GM12872 (cell line): ENCODE data around the gene SLC16A10.

Experiments
- CTCF ChIP-seq: IDR thresholded peaks from 3 replicates; pipeline ENCODE4 v1.5.1; 2011; ENCODE audit warnings: low read depth, mild to moderate bottlenecking, low read length, moderate library complexity; ENCODE audit not compliant: insufficient read depth

The SLC16A10 gene

DNA sequence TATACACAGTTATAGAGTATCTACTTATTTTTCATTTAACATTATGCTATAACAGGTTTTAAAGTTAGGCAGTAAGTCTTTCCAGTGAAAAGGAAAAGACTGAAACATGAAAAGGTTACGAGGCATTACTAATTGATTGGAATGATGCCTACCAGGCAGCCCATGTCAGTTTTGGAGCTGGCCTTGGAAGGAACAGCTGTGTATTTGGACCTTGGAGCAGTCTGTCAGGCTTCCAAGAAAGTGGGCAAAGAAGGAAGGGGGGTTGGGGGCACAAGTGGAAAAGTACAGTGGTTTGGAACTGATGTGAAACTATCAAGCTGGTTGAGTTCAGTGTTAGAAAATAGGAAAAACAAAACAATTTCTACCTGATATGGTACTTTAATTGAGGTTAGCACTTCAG is 41.7 kb downstream of the SLC16A10 start:
- no peak for TF ChIP-seq CTCF

DNA sequence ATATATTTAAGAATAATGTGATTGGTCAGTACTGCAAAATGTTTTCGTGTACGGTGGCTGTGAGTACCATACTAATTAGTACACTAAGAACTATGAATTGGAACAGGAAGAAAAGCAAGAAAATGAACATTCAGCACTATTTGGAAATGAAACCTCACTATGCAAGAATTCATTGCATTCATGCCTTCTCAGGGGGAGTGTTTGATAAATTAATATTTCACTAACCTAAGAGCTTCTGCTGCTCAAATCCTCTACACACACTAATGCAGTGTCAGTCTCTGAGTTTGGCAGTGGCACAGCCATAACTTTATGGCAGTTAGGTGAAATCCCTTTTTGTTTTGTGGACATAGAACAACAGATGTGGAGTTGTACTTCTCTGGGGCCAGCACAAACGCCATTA is 60.1 kb downstream of the SLC16A10 start:
- no peak for TF ChIP-seq CTCF

DNA sequence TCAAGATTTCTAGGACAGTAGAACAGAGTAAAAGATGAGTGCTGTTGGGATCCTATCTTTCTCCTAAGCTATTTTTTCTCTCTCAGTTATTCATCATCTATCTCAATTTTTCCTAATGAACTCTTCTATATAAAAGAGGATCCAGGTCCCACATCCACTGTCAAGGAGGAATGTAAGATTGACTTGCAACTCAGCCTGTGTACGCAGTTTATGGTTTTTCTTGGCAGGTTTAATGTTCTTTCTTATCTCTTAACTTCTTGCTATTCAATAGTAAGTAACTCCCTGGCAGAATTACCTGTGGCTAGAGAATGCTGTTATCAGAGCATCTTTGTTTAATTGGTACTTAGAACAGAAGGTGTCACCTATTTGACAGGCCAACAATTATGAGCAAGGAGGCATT is 60.8 kb downstream of the SLC16A10 start:
- TF ChIP-seq CTCF, result no peak

DNA sequence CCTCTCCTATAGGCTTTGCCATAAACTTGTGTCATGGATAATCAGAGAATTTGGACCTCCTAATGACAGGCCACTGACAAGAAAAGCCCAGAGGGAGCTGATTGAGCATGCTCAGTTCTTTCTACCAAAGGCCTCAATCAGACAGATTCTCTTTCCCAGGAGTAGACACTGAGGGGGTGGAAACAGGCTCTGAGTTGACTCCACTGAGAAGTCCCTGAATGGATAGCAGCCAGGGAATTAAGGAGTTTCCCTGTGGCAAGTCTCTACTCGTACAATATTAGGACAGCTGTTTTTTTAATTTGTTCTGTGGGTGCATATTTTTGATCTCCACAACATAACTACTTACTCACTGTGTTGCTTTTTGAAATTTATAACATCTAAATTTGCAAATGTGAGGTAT is 63.3 kb downstream of the SLC16A10 start:
- TF ChIP-seq CTCF, result no peak

DNA sequence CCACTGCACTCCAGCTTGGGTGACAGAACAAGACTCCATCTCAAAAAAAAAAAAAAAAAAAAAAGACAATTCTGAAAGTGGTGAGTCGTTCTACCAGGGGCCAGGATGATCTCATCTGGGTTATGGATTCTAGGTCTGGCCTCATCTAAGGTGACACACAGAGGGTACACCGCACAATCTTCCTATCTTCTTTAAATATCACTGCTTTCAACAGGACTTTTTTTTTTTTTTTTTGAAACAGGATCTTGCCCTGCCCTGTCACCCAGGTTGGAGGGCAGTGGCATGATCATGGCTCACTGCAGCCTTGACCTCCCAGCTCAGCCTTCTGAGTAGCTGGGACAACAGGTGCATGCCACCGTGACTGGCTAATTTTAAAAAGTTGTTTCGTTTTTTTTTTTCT is 67.7 kb downstream of the SLC16A10 start:
- TF ChIP-seq CTCF, result no peak

DNA sequence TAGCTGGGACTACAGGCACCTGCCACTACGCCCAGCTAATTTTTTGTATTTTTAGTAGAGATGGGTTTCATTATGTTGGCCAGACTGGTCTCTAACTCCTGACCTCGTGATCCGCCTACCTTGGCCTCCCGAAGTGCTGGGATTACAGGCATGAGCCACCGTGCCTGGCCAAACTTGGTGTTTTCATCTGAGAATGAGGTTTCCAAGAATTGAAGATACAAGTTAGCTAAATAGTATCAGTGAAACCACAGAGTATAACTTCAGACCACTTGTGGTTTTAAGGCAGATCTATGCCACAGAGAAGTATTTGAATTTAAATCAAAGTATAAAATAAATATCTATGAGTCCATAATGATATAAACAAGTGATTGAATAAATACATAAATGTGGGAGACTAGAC is 70.1 kb downstream of the SLC16A10 start:
- TF ChIP-seq CTCF, result no peak

DNA sequence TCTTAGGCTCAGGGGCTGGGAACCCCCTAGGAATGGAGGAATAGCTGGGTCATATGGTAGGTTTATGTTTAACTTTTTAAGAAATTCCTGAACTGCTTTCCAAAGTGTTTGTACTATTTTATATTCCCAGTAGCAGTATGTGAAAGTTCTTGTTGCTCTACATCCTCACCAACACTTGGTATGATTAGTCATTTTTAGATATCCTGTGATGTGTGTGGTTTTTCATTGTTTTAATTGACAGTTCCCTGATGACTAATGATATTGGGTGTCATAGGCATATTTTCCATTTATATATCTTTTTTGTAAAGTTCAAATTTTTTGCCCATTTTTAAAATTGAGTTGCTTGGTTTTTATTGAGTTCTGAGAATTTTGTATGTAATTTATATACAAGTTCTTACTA is 72.3 kb downstream of the SLC16A10 start:
- no peak for TF ChIP-seq CTCF

DNA sequence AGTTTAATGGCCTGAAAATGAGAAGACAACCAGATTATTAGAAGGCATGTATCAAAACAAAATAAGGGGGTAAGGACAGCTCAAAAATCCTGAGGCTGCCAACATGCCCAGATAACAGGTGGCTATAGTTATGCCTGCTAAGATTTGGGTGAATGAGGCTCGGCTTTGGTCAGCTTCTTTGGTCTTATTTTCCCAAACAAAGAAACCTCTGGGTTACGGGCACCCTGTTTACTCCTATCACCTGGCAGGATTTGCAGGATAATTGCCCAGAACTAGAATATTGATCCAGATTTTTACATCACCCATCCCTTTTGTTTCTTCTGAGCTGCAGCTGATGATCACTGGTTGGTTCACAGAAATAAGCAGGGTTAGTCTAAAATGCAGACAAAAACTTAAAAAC is 74.3 kb downstream of the SLC16A10 start:
- TF ChIP-seq CTCF, result no peak
